Kidney epithelial cell (primary cell): ENCODE results near the gene PISD. TPM values are rescaled to one million over a fixed set of nuclear protein-coding genes. Genes with fewer than 3 reads are reported as not detected.

Source experiments
- DNase-seq: peaks from one replicate; pipeline ENCODE4 v3.0.0-alpha.2; 2010; ENCODE audit warnings: low read depth
- H3K27me3 ChIP-seq: 2 replicates; pipeline ENCODE4 v1.6.0; 2011; ENCODE audit warnings: low read length; ENCODE audit not compliant: control insufficient read depth, insufficient read depth
- H3K36me3 ChIP-seq: 2 replicates; pipeline ENCODE4 v1.5.1; 2011; ENCODE audit warnings: low read length; ENCODE audit not compliant: control insufficient read depth, insufficient read depth
- H3K4me3 ChIP-seq: 2 replicates; pipeline ENCODE4 v1.5.1; 2011; ENCODE audit warnings: low read depth, mild to moderate bottlenecking, control low read depth, low read length
- CTCF ChIP-seq: IDR thresholded peaks from 2 replicates; pipeline ENCODE4 v1.5.1; 2011; ENCODE audit warnings: mild to moderate bottlenecking, moderate library complexity, low read length, control low read depth, inconsistent platforms; ENCODE audit not compliant: insufficient read depth, poor library complexity, severe bottlenecking
- total RNA-seq: library from RNA; depleted of rRNA; stranded (reverse); fragments of >200 nt; gene quantifications from 2 replicates; pipeline ENCODE4 v1.2.3, GENCODE V29; 2015

The PISD gene
- total RNA-seq, 1 donor from 2014 or later: 88.3 TPM

GRCh38 chr22:31691408-31691807 lies 29.4 kb upstream of the PISD start:
- no peaks in the 10 kb centered on the region for H3K27me3 ChIP-seq
- no peak overlapping the region for H3K4me3 ChIP-seq
- H3K36me3 ChIP-seq: peaks cover 1% of the 10 kb centered on the region
- DNase-seq: no peak
- TF ChIP-seq CTCF: no peak

GRCh38 chr22:31683181-31684105 lies 21.4 kb upstream of the PISD start:
- DNase-seq: no peak

GRCh38 chr22:31682751-31683150 lies 20.7 kb upstream of the PISD start:
- no peak for TF ChIP-seq CTCF

More at GRCh38 chr22:31683181-31684105, 21.4 kb upstream of the PISD start:
- TF ChIP-seq CTCF: no peak
- Histone ChIP-seq H3K27me3 (no peaks in the 10 kb centered on the region), H3K36me3 (peaks cover 2% of the 10 kb centered on the region), H3K4me3 (no peak overlapping the region)

GRCh38 chr22:31681349-31682345 lies 19.6 kb upstream of the PISD start:
- H3K4me3 ChIP-seq: no peak overlapping the region
- no peak for DNase-seq
- no peaks in the 10 kb centered on the region for H3K27me3 ChIP-seq
- no peak for TF ChIP-seq CTCF
- H3K36me3 ChIP-seq: peaks cover 2% of the 10 kb centered on the region

More at GRCh38 chr22:31682751-31683150, 20.7 kb upstream of the PISD start:
- Histone ChIP-seq H3K36me3 (peaks cover 2% of the 10 kb centered on the region), H3K4me3 (no peak overlapping the region), H3K27me3 (no peaks in the 10 kb centered on the region)
- no peak for DNase-seq

- Histone ChIP-seq H3K36me3 (peaks cover 2% of the 10 kb centered on the region), H3K4me3 (no peak overlapping the region), H3K27me3 (no peaks in the 10 kb centered on the region)
- no peak for TF ChIP-seq CTCF
- no peak for DNase-seq
Observed at GRCh38 chr22:31680861-31681341, 18.9 kb upstream of the PISD start.
